Neural cell (in vitro differentiated cells): Measurements from ENCODE around the gene MEIOC. TPM values are rescaled to one million over a fixed set of nuclear protein-coding genes. Genes with fewer than 3 reads are reported as not detected.
"Not testable (repeated sequence)": the region's sequence is repeated elsewhere in the genome, so short reads cannot be mapped to it uniquely, and the experiment has no call there.

Source experiments
- H2AFZ ChIP-seq: fragments of 200-600, 300-800 bp; sonication (generic), shearing (Covaris generic); 2 replicates; pipeline ENCODE4 v1.6.0; 2014; ENCODE audit warnings: low read depth, mild to moderate bottlenecking, antibody characterized with exemption, low read length, moderate library complexity
- H3F3A ChIP-seq: fragments of 200-600 bp; shearing (Covaris generic); 2 replicates; pipeline ENCODE4 v1.6.1; 2016; ENCODE audit warnings: mild to moderate bottlenecking, moderate library complexity, mixed read lengths, antibody characterized with exemption, low read length; ENCODE audit not compliant: insufficient read depth, poor library complexity, severe bottlenecking
- H3K27ac ChIP-seq: fragments of 200-600, 300-800 bp; sonication (generic), shearing (Covaris generic); 2 replicates; pipeline ENCODE4 v1.5.1; 2014; ENCODE audit warnings: mild to moderate bottlenecking, low read length, moderate library complexity
- H3K27me3 ChIP-seq: fragments of 300-800, 200-600 bp; sonication (generic), shearing (Covaris generic); 2 replicates; pipeline ENCODE4 v1.6.0; 2014; ENCODE audit warnings: mild to moderate bottlenecking, low read depth, low read length, moderate library complexity; ENCODE audit not compliant: insufficient read depth
- H3K36me3 ChIP-seq: fragments of 300-800, 200-600 bp; sonication (generic), shearing (Covaris generic); 2 replicates; pipeline ENCODE4 v1.5.1; 2014; ENCODE audit warnings: mild to moderate bottlenecking, antibody characterized with exemption, low read length, moderate library complexity; ENCODE audit not compliant: insufficient read depth
- H3K4me2 ChIP-seq: fragments of 300-800, 200-600 bp; sonication (generic), shearing (Covaris generic); 2 replicates; pipeline ENCODE4 v1.6.0; 2014; ENCODE audit warnings: mild to moderate bottlenecking, low read length
- H3K4me3 ChIP-seq: fragments of 300-800, 200-600 bp; sonication (generic), shearing (Covaris generic); 2 replicates; pipeline ENCODE4 v1.5.1; 2014; ENCODE audit warnings: mild to moderate bottlenecking, low read length, moderate library complexity
- H3K79me2 ChIP-seq: fragments of 200-600 bp; shearing (Covaris generic); replicated peaks from 2 replicates; pipeline ENCODE4 v1.6.0; 2014; ENCODE audit warnings: mild to moderate bottlenecking, low read length, moderate library complexity; ENCODE audit not compliant: insufficient read depth
- H3K9ac ChIP-seq: fragments of 300-800, 200-600 bp; sonication (generic), shearing (Covaris generic); 2 replicates; pipeline ENCODE4 v1.6.1; 2016; ENCODE audit warnings: mild to moderate bottlenecking, low read length, mixed read lengths
- H3K9me2 ChIP-seq: fragments of 200-600 bp; shearing (Covaris generic); 2 replicates; pipeline ENCODE4 v1.6.1; 2016; ENCODE audit warnings: mild to moderate bottlenecking, low read length, mixed read lengths; ENCODE audit not compliant: insufficient read depth
- H3K9me3 ChIP-seq: fragments of 200-600, 300-800 bp; sonication (generic), shearing (Covaris generic); 2 replicates; pipeline ENCODE4 v1.6.1; 2016; ENCODE audit warnings: mild to moderate bottlenecking, mixed run types, low read length, moderate library complexity, mixed read lengths
- H4K20me1 ChIP-seq: fragments of 200-600 bp; shearing (Covaris generic); 2 replicates; pipeline ENCODE4 v1.6.1; 2016; ENCODE audit warnings: mild to moderate bottlenecking, mixed run types; ENCODE audit not compliant: insufficient read depth
- CTCF ChIP-seq: fragments of 450-650 bp; IDR thresholded peaks from 2 replicates; pipeline ENCODE4 v1.5.1; 2014; ENCODE audit warnings: antibody characterized with exemption, mild to moderate bottlenecking, moderate library complexity; ENCODE audit not compliant: poor library complexity, severe bottlenecking
- EP300 ChIP-seq: fragments of 450-650 bp; conservative IDR thresholded peaks from 2 replicates; pipeline ENCODE4 v1.6.1; 2014; ENCODE audit warnings: antibody characterized with exemption, mild to moderate bottlenecking, moderate library complexity; ENCODE audit not compliant: poor library complexity, severe bottlenecking
- EZH2 ChIP-seq: fragments of 200-600, 300-800 bp; shearing (Covaris generic), sonication (generic); IDR thresholded peaks from 2 replicates; pipeline ENCODE4 v1.6.1; 2014; ENCODE audit warnings: antibody characterized with exemption, low read length, borderline replicate concordance, mild to moderate bottlenecking; ENCODE audit not compliant: insufficient read depth, poor library complexity, severe bottlenecking
- MXI1 ChIP-seq: fragments of 450-650 bp; conservative IDR thresholded peaks from 2 replicates; pipeline ENCODE4 v1.6.1; 2014; ENCODE audit warnings: antibody characterized with exemption, mild to moderate bottlenecking; ENCODE audit not compliant: poor library complexity, severe bottlenecking
- POLR2AphosphoS5 ChIP-seq: IDR thresholded peaks from 2 replicates; pipeline ENCODE4 v1.6.1; 2012
- RAD21 ChIP-seq: fragments of 450-650 bp; conservative IDR thresholded peaks from 2 replicates; pipeline ENCODE4 v1.6.1; 2014; ENCODE audit warnings: antibody characterized with exemption, mild to moderate bottlenecking, moderate library complexity
- REST ChIP-seq: IDR thresholded peaks from 2 replicates; pipeline ENCODE4 v1.6.1; 2012; ENCODE audit warnings: borderline replicate concordance
- SMC3 ChIP-seq: fragments of 450-650 bp; conservative IDR thresholded peaks from 2 replicates; pipeline ENCODE4 v1.6.1; 2014; ENCODE audit warnings: antibody characterized with exemption, mild to moderate bottlenecking, moderate library complexity; ENCODE audit not compliant: poor library complexity
- TAF1 ChIP-seq: IDR thresholded peaks from 2 replicates; pipeline ENCODE4 v1.6.1; 2012; ENCODE audit warnings: low read depth
- polyA plus RNA-seq: library from polyadenylated mRNA; depleted of rRNA; stranded (reverse); fragments of >200 nt; gene quantifications from 2 replicates; pipeline ENCODE4 v1.2.3, GENCODE V29; 2014

Gene MEIOC
- polyA plus RNA-seq, 1 donor from 2014 or later = not detected

GRCh38 chr17:44633998-44634397 lies 22.3 kb upstream of the MEIOC start:
- no peak for TF ChIP-seq SMC3
- TF ChIP-seq MXI1 = no peak
- no peak for TF ChIP-seq CTCF
- no peak for TF ChIP-seq TAF1
- TF ChIP-seq RAD21 = no peak
- TF ChIP-seq REST = no peak
- TF ChIP-seq EZH2 = no peak
- TF ChIP-seq POLR2AphosphoS5 = no peak
- no peak for TF ChIP-seq EP300
- no peak overlapping the region for H3K4me3 ChIP-seq
- H3K4me2 ChIP-seq = no peak overlapping the region
- no peaks in the 10 kb centered on the region for H3K9me3 ChIP-seq
- no peaks in the 10 kb centered on the region for H3K27me3 ChIP-seq
- H3F3A ChIP-seq = no peaks in the 10 kb centered on the region
- no peaks in the 10 kb centered on the region for H3K9me2 ChIP-seq
- no peaks in the 10 kb centered on the region for H3K36me3 ChIP-seq
- H3K79me2 ChIP-seq = no peaks in the 10 kb centered on the region
- H4K20me1 ChIP-seq = no peaks in the 10 kb centered on the region
- H3K9ac ChIP-seq = no peak overlapping the region
- H2AFZ ChIP-seq = no peak overlapping the region
- no peak overlapping the region for H3K27ac ChIP-seq

GRCh38 chr17:44634401-44634800 lies 21.9 kb upstream of the MEIOC start:
- H3K27ac ChIP-seq, H3K9me2 ChIP-seq, H3K79me2 ChIP-seq, H4K20me1 ChIP-seq, H3F3A ChIP-seq, H3K4me2 ChIP-seq, H3K36me3 ChIP-seq, H3K9ac ChIP-seq, H3K27me3 ChIP-seq, H3K9me3 ChIP-seq, H3K4me3 ChIP-seq, H2AFZ ChIP-seq: not testable (repeated sequence)

GRCh38 chr17:44636562-44636961 lies 19.7 kb upstream of the MEIOC start:
- Histone ChIP-seq H3K4me3 (no peak overlapping the region), H3K9me3 (no peaks in the 10 kb centered on the region), H3K27me3 (no peaks in the 10 kb centered on the region), H4K20me1 (no peaks in the 10 kb centered on the region), H3K36me3 (no peaks in the 10 kb centered on the region), H3K9me2 (no peaks in the 10 kb centered on the region), H2AFZ (no peak overlapping the region), H3K9ac (no peak overlapping the region), H3K4me2 (no peak overlapping the region), H3K27ac (no peak overlapping the region), H3F3A (no peaks in the 10 kb centered on the region), H3K79me2 (no peaks in the 10 kb centered on the region)
- peak; percentile 84 for TF ChIP-seq RAD21
- no peak for TF ChIP-seq EP300
- no peak for TF ChIP-seq MXI1
- peak; percentile 79 for TF ChIP-seq SMC3
- TF ChIP-seq TAF1 = no peak
- TF ChIP-seq REST = no peak
- TF ChIP-seq CTCF = peak; percentile 77
- TF ChIP-seq EZH2 = no peak
- TF ChIP-seq POLR2AphosphoS5 = no peak
